ENCODE measurements around the gene MACROH2A1.

MACROH2A1 gene

GRCh38 chr5:135331612-135332011 lies 67.4 kb downstream of the MACROH2A1 start:
- DNase-seq (ENCODE audit: low spot score) = no peak

GRCh38 chr5:135330798-135331096 lies 68.3 kb downstream of the MACROH2A1 start:
- no peak for DNase-seq (ENCODE audit: low spot score)

DNA sequence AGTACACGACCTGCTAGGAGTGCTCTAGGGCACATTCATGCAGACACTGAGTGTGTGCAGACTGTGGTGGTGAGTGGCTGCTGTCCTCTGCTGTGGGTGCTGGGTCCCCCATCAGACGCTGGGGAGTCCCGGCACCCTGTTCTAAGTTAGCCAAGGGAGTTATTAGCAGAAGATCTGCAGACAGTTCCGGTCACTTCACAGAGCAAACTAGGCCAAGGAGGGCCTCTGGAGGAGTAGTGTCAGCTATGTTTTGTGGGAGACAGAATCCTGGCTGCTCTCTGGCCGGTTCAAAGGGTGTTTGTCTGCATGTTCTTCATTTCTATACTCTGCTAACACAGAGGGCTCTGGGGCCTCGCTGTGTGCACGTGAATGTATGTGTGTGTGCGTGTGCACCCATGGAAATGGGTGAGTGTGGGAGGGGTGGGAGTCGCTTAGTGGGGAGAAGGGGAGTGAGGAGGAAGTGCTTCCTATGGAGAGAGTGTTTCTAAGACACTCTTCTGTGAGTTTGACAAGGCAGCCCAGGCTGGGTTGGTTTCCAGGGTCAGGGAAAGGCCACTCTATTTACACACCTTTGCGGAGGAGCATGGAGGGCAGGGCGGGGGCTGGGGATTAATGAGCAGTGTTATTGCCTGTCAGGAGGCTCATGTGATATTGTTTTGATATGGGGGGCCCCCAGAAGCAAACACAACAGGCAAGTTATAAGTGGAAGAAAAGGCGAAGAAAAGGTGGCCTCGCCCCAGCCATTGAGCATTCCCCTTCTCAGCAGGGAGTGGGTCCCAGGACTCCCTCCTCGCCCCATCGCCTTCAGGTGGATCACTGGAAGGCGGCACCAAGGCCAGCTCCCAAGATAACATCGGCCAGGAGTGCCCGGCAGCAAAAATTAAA lies 68.9 kb downstream of the MACROH2A1 start:
- no peak for DNase-seq (ENCODE audit: low spot score)

- no peak for DNase-seq (ENCODE audit: low spot score)
Measured at GRCh38 chr5:135329066-135329912, 69.7 kb downstream of the MACROH2A1 start.

- DNase-seq (ENCODE audit: low spot score) = no peak
Measured at GRCh38 chr5:135328128-135328687, 70.8 kb downstream of the MACROH2A1 start.

GRCh38 chr5:135327429-135328127 lies 71.5 kb downstream of the MACROH2A1 start:
- no peak for DNase-seq (ENCODE audit: low spot score)

DNA sequence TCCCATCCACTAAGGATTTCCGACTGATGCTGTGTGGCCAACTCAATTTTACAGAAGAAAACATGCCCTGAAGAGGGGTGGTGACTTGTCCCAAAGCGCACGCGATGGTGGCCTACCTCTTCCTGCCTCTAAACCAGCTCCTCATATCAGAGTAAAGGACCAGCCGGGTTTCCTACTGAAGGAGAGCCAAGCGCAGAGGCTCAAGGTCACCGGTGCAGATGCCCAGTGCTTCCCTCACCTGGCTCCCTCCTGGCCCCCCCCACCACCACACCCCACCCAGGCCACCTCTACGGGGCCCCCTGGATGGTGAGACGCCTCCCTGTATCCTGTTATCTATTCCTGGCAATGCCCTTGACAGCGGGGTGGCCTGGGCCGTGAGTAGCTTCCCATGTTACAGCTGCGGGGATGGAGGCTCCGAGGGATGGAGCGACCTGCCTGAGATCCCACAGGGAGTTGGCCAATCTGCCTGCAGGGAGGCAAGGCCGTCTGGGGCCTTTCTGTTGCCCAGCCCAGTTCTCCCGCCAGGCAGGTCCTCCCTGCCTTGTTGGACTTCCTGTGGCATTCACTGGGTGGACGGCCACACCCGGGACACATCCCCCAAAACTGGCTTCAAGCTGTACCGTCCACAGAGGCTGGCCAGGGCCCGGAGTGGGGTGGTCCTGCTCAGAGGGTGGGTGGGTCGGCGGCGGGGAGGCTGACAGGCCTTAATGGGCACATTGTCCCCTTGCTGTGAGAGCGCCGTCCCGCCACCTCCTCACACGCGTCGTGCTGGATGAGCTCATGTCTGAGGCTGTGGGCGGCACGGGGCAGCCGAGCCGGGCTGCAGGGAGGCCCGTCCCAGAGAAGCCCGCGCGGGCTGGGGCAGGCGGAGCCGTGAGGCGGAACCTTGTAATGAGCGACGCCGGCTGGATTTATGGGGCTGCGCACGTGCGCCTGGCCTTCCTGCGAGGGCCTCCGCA lies 72.5 kb downstream of the MACROH2A1 start:
- no peak for DNase-seq (ENCODE audit: low spot score)

DNA sequence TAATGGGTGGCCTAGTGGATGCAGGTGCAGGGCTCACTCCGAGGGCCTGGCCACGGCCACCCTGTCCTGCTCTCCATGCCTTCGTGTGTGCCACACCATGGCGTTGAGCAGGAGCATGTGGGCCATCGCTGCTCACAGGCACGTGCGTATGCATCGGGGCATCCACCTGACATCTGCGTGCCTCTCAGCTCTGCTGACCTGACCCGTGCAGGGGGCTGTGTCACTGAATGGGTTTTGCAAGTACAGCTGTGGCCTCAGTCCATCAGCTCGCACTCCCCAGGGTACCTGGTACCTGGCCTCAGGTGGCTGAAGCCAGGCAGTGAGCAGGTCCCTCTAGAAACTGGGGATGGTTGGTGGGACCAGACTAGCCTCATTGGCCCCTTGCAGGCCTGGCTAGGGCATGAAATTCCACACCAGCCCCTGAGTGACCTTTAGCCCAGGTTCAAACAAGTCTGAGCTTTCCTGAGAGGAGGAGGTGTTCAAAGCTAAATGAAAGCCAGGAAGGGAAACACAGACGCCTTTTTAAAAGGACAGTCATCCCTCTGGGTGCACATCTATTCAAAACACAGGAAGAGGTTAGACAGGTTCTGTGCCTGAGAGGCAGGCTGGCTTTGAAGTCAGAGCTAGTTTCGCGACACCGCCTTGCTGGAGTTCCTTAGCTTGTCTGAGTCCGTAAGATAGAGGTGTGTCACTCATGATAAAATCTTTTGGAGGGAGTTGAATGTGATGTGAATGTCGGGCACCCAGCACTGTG lies 74.0 kb downstream of the MACROH2A1 start:
- no peak for DNase-seq (ENCODE audit: low spot score)

GRCh38 chr5:135324160-135324559 lies 74.9 kb downstream of the MACROH2A1 start:
- no peak for DNase-seq (ENCODE audit: low spot score)

DNA sequence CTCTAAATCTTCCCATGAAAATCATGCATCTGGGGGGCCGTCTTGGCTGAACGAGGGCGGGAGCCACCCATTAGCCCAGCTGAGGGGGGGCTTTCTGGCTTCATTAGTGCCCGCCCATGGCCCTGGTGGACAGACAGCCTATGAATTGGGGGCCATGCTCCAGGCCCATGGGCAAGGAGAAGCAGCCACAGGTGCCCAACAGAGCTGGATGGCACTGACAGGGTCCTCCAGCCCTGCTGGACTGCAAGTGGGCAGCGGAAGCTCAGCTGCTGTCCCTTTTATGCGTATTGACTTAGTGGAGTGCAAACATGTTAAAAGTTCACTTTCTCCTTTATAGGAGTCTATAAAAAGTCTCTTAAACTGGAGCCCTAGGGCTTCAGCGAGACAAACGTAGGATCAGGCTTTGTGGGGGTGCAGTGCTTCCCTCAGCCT lies 75.3 kb downstream of the MACROH2A1 start:
- DNase-seq (ENCODE audit: low spot score) = no peak

GRCh38 chr5:135323227-135323626 lies 75.8 kb downstream of the MACROH2A1 start:
- DNase-seq (ENCODE audit: low spot score) = no peak

GRCh38 chr5:135322744-135323143 lies 76.3 kb downstream of the MACROH2A1 start:
- DNase-seq (ENCODE audit: low spot score) = no peak

DNA sequence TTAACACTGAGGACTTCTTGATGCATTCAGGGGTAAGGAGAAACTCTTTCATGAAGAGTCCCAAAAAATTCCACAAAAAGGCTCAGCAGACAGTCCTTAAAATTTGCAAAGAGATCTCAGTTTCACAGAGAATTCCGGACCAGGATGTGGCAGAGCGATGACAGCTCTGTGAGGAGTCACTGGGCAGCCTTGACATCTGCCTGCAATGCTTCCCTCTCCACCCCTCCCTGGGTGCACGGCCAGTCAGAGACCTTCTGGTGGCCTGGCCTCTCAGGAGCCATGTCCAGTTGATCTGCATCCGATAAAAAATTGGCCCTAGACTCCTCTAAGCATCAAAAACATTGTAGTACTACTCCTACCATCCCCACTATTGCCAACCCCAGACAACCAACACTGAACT lies 76.8 kb downstream of the MACROH2A1 start:
- no peak for DNase-seq (ENCODE audit: low spot score)

DNA sequence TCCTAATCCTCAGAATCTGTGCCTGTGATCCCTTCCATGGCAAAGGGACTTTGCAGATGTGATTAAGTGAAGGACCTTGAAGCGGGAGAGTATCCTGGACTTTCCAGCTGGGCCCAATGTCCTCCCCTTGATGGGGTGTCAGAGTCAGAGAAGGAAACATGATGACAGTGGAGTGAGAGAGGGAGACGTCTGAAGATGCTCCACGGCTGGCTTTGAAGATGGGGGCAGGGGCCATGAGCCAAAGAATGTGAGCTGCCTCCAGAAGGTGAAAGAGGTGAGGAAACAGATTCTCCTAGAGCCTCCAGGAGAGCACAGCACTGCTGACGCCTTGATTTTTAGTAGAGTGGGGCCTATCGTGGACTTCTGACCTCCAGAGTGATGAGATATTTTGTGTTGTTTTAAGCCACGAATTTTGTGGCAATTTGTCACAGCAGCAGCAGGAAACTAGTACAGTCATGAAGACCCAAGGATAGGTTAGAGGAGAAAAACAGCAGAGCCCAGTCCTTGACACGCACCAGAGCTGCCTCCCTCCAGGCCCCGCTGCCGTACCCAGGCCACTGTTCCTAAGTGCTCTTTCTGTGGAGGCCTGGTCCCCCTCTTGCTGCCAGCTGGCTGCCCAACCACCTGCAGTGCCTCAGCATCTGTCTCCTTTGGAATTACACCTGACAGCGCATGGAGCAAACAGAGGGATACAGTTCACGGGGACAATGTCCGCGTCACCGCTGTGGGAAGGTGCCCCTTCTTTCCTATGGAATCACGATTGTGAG lies 78.1 kb downstream of the MACROH2A1 start:
- DNase-seq (ENCODE audit: low spot score) = no peak

DNA sequence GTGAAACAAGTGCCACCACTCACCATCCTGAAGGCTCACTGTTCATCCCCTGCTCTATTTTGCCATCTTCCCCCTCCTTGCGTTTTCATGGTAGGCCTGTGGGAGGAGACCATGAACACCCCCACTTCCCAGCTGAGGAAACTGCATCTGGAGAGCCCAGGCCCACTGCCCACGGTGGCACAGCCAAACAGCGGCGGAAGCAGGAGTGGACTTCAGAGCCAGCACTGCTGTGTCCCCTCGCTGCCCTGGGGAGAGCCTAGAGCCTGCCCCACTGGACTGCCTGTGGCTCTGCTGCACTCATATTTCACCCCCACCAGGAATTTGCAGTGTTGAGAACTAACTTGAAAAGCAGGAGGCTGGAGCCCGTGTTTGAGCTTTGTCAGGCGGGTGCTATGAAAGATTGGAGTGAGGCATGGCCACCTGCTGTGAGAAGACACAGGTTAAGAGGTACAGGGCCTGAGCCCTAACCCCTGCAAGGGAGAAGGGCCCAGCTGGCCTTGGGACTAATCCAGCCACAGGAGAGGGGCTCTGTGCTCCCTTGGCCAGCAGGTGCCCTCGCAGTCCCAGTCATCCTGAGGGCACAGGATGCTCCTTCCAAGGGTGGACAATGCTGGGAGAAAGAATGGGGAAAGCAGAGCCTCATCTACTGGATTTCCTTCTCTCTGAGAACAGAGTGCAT lies 79.0 kb downstream of the MACROH2A1 start:
- no peak for DNase-seq (ENCODE audit: low spot score)

DNA sequence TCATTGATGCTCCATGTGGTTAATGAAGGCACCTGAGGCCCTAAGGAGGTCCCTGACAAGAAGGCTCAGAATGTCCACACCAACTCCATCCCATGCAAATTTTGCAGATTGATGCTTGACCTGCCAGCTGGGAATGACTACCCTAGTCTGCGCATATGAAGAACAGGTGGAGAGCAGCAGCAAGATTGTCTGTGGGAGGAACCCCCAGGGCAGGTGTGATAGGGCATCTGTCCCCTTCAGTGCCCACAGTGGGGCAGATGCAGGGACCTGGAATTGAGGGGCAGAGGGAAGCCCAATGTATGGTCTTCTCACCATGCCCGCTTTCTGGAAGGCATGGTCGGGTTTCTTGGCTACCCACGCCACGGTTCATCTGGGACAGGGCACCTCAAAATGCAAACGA lies 79.6 kb downstream of the MACROH2A1 start:
- no peak for DNase-seq (ENCODE audit: low spot score)

GRCh38 chr5:135318924-135319323 lies 80.1 kb downstream of the MACROH2A1 start:
- DNase-seq (ENCODE audit: low spot score) = no peak

DNA sequence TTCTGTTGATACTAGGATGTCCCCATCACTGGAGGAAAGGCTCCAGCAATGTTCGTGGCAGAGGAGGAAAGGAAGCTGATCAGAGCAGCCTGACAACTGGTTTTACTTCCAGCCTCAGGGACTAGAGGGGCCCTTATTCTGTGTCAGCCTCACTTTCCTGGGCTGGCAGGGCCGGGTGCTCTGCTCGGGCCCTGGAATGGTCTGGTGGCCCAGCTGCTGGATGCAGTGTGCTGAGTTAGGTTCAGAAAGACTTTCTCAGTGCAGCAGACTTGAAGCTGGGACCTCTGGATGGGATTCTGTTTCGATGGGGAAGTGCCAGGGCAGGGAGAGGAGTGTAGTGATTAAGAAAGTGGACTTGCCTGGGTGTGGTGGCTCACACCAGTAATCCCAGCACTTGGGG lies 81.0 kb downstream of the MACROH2A1 start:
- DNase-seq (ENCODE audit: low spot score) = no peak

DNA sequence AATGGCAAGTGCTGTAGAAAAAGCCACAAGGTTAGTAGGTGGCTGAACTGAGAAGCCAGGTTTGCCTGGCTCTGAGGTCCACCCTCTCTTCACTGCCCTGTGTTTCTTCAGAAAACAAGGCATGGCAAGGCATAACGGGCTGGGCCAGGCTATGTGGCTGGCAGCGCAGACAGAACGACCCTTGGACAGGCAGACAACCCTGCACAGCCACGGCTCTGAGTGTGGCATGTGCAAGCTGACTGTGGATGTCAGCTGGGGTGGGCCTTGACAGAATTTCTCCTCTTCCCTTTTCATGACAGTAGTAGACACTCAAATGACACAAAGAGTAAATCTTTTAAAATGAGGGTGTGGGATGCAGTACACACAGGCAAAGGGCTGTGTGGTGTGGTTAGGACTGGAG lies 81.7 kb downstream of the MACROH2A1 start:
- no peak for DNase-seq (ENCODE audit: low spot score)

All from LoVo (cell line).